GM21381 (cell line): Measurements from ENCODE around the gene C1orf105.

Source experiments
- ATAC-seq: cut with Tn5 transposase; IDR thresholded peaks from one replicate; pipeline ENCODE4 v1.9.1; 2021; ENCODE audit warnings: mild to moderate bottlenecking, moderate library complexity; ENCODE audit not compliant: unreplicated experiment

The C1orf105 gene

DNA sequence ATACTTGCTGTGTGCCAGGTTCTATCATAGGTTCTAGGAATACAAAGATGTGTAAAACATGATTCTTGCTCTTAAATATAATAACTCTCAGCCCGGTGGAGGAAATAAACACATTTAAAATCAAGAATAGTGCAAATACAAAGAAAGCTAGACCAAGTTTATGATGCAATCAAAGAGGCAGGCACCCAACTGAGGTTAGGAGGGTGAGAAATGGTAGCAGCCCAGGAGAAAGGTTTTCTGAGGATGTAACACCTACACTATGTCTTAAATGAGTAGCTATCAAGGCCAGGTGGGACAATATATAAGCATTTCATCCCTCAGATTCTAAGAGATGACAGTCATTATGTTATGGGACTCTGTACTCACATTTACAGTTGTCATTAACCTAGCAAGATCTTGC, 33.1 kb downstream of the C1orf105 start:
- no peak for ATAC-seq

DNA sequence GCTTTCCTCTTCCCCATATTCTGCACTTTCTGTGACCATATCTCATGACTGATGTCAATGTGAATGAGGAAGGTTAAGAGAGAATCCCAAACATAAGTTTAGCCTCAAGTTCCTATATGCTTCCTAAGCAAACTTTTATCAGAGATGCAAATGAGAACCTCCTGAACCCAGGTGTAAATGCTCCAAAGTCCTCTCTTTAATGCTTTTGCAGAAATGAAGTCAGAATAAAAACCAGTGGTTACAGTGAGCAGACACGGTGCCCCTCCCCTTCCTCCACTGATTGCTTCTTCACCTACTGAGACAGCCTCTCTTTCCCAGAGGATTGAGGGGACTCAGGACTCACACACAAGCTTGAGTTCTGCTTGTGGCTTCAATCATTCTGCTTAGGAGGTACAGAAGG, 35.0 kb downstream of the C1orf105 start:
- ATAC-seq = no peak

DNA sequence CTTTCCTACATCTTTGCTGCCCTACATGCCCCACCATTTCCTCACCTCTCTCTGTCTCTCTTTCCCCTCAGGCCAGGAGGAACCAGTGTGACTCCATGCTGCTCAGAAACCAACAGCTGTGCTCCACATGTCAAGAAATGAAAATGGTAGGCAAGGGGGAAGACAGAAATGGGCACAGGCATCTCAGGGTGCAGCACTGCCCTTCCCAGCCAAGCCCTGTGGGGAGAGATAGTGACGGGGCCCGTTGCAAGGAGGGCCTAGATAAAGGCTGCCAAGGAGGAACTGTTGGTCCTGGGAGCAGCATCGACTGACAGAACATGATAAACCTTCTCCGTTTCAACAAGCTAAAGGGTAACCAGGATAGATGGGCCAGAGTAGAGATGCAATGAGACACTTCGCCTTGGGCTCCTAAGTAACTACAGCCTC, 35.9 kb downstream of the C1orf105 start:
- ATAC-seq = no peak

DNA sequence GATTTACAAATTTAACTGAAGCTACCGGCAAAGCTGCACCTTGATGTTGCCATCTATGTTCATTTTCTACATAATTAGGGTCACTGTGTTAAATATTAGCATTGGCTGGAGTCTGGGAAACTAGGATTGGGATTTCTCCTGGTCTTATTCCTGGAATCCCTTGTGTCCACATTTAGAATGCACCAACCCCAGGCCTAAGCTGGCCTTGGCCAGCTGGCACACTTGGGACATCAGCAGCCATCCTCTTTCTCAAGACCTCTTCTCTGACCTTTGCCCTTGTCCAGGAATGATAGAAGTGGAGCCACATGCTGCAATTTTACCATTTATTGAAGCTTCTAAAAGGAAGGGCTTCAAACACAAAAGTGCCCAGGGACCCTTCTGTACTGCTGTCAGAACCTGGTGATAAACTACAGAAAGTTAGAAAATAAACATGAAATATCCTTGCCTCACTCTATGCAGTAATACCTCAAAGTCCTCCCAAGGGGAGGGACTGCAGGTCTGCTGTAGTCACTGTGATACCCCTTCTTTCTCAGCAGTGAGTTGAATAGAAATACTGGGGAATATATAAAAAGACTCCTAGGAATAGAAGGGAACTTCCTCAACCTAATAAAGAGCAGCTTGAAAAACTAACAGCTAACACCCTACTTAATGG, 37.1 kb downstream of the C1orf105 start:
- ATAC-seq = no peak

DNA sequence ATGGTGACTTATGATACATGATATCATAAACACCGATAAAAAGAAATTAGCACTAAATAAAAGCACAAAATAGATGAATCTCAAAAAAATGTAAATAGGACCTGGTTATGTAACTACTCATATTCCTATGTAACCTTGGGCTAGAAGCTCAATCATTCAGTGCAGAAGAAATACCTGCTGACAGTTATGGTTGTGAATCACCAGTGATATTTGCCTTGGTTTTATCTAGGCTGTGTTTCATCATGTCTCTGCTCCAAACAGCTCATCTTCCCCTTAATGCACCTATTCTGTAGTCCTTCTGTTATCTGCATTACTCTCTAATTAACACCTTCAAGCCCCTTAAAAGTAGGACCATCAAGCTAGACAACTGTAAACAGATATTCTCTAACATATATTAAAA, 39.7 kb downstream of the C1orf105 start:
- no peak for ATAC-seq

DNA sequence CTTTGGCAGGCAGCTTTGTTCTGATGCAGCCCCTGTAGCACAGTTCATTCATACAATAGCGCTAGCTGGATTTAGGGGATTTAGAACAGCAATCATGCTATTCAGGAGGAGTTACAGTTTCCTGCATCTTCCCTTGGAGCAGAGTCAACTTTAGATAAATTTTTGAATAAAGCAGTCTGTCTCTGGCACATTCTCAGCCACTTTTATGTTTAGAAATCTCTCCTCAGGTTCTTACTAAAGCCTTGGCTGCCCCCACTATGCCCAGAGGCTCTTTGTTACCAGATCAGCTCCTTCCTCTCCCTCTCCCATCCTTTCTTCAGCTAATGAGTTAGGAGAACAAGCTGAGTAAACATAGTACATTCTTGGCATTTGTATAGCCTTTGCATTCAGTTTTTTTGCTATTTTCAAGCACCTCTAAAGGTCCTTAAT, 40.4 kb downstream of the C1orf105 start:
- ATAC-seq = no peak

DNA sequence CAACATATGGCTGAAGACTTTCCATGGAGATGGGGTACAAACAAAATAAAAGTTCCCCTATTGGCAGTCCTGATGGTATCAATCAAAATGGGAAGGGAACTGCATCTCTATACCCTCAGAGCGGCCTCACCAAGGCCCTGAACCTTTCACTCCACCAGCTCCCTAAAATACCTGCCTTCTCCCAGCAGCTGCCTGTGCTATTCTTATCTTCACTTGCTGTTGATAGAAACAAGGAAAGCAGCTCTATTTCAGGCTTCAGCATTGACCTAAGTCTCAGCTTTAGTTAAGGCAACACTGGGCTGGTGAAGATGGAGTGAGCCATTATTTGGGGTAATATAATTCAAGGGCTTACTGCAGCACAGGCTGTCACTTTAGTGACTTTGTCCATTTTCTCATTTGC, 45.1 kb downstream of the C1orf105 start:
- ATAC-seq = no peak

DNA sequence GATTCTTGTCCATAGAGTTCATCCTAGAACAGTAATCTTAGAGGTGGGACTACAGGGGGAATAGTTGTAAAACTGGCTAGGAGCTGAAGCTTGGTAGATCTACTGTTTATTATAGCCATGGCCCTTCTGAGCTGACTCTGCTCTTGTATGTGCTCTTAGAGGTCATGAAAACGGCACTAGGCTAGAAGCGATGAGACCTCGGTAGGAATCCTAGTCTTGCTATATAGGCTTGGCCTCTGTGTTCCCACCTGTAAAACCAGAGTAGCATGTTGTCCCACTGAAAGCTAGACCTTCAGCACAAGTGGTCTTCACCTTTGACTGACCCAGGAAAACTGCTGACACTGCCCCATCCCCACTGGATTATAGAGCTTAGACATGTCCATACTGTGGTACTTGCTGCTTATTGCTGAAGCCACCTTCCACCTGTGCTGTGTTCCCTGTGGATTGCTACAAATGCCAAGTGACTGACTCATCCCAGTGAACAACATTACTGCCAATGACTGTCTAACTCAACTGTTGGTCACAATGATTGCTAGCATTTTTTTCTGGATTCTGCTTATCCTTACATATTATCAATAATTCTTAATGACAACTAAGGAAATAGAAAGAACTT, 46.4 kb downstream of the C1orf105 start:
- ATAC-seq = no peak

DNA sequence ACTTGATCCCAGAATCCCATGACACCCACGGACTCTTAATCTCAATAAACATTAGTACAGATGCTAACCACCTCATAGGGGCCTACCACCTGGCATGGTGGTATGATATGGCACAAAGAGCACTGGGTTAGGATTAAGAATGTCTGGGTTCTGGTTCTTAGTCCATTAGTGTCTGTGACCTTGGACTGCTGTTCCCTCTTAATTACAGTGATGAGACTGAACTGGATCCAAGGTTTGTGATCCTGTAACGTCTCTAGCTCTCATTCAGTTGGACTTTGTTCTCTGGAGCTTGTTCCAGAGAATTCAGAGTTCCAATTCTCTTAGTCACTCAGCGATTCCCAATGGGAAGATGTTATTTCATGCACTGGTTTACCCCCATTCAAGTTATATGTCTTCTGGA, 47.0 kb downstream of the C1orf105 start:
- no peak for ATAC-seq

DNA sequence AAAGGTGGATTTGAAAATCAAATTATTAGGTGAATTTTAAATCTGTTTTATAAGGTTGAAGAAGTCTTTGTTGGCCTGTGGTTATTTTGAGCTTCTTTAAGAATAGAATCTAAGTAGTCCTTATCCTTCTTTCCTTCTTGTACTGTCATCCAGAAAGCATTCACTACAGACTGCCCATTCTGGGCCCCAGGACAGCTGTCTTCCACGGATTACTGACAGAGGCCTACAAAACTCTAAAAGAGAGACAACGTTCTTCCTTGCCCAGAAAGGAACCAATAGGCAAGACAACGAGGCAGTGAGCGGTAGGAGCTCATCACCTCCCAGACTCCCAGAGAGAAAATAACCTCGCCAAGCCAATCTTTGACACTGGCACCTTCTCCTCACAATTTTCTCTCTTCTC, 47.8 kb downstream of the C1orf105 start:
- no peak for ATAC-seq

DNA sequence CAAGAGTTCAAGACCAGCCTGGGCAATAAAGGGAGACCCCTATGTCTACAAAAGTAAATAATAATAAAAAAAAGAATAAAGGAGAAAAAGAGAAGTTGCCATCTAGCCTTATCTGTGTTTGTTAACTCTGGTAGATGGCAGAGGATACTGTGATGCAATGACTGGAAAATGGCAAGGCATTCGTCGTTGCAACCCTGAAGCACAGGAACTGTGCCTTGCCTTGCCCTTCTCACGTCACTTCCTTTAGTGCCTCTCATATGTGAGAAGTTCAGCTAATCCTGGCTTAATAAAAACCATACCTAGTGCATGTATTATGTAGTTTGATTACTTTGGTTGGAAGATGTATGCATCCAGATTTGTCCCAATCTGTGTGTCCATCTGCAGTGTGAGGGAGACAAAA, 49.2 kb downstream of the C1orf105 start:
- no peak for ATAC-seq

DNA sequence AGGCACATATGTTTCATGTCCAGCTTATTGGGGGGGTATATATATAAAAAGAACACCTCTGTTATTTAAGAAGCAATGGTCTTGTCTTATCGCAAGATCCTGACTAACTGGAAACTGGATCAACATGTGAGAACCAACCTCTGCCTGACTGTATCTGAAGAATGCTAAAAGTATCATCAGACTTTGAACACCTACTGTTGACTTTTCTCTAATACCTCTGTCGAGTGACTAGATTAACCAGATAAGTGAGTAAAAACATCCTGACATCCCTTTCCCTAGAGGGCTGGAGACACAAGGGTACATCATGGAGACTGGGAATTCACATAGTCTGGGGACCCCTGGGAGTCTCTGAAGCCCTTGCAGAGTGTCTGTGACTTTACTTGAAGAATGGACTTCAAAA, 49.7 kb downstream of the C1orf105 start:
- no peak for ATAC-seq

DNA sequence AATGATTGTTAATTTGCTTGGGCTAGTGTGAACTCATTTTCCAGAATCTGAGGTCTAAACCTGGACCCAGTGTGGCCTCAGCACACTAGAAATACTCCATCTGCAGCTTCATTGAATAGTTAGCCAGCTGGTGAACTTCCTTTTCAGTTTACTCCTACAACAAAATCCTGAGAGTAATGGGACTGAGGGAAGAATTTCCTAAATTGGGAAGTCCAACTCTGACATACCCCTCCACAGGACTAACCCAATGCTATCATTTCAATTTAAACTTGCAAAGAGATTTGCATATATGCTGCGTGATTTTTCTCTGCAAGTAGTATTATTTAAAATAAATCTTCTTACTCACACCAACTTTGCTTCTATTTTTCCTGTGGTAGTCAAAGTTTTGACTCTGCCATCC, 51.2 kb downstream of the C1orf105 start:
- no peak for ATAC-seq

DNA sequence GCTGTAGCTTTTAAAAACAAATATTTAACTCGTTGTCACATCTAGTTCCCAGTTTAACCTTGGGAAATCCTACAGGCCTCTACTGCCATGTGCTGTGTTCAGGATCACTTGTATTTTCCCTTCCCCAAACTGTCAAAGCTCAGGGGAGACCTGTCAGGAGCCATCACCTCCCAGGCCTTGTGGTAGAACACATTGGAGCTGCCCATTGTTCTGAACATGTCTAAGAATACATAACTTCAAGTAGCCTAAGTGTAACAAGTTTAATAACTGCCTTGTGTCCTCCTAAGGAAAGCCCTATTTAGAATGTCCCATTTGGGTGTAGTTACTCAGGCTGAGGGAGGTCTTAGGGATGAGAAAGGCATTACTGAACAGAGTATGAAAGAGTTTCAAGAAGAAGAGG, 52.0 kb downstream of the C1orf105 start:
- ATAC-seq = no peak

DNA sequence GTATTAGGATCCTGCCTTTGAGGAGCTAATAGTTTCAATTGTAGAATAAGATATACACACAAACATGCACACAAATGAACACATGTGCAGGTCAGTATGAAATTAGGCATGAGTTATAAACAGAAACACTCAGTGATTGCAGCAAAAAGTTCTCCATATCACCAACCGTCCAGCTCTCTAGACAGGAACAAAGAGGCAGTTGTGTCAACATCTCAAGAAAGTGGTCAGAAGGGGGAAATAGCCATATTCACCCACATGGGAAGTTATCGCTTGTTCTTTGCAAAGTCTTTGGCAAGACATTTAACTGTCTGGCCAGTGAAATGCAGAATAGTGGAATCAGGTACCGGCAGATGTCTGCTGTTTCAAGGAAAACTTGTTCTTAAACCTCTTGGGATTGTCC, 52.8 kb downstream of the C1orf105 start:
- ATAC-seq = no peak

DNA sequence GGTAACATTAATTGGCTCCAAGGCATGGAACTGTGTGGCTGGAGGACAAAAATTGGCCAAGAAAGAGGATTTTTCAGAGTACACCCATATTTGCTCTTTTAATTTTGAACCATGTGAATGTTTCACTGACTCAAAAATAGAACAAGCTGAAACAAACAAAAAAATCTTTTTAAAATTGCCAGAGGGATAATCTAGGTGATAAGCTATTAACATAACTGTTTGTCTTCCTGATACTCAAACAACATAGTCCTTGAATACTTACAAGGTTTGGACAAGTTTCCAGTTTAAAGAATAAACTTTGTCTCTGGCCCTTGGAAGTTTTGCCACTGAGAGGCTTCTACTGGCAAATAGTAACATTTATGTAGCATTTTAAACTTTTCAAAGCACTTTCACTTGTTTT, 53.4 kb downstream of the C1orf105 start:
- ATAC-seq = no peak

DNA sequence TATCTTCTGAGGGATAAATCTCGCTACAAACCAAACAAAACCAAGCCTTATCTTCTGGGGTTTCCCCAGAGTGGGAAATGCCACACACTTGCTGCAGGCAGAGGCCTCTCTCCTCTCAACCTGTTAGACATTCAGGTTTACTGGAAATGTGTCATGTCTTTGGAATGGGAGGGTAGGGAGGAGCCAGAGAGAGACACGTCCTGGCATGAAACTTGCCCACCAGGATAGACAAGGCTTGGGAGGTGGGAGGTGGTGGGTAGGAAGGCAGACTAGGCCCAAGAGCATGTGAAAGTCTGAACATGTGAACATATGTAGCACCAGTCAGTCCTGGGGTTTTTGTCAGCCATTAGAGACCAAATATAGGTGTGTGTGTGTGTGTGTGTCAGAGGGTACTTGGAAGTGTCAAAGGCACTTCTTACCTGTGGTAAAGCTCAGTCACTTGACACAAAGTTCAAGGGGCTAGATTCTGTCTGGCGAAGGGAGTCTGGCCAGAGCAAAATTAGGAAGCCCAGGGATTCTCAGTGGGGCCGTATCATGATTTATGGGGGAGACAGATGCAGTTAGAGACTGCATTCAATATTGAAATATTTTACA, 55.8 kb downstream of the C1orf105 start:
- no peak for ATAC-seq

DNA sequence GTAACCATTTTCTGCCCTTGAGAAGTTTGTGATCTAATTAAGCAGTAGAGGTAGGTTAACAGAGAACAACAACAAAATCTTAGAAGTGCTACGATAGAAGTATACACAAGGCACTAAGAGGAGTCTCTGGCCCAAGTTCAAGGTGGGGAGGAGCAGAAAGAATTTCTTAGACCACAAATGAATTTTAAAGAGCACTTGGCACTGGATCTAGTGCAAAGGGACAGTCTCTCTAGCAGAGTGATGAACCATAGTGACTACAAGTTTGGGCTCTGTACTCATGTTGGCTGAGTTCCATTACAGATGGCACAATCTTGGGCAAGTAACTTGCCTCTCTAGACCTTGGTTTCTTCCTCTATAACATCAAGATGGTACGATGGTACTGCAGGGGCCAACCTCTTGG, 56.7 kb downstream of the C1orf105 start:
- ATAC-seq = no peak

DNA sequence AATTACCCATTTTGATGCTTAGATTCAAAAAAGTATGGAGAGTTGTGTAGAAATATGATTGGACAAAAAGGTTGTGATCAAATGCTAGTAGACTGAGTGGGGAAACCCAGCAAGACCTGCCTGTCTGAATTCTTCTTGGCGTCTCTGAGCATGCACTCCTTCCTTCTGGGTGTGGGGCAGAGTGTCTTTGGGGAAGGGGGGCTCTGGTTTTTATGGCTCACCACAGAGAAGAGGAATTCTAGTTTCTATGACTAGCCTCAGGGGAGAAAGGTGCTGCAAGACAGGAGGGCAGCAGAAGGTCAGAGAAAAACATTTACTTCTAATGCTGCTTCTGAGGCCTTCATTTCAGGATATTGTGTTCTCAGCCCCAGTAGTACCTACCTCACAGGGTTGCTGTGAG, 57.3 kb downstream of the C1orf105 start:
- ATAC-seq = no peak

DNA sequence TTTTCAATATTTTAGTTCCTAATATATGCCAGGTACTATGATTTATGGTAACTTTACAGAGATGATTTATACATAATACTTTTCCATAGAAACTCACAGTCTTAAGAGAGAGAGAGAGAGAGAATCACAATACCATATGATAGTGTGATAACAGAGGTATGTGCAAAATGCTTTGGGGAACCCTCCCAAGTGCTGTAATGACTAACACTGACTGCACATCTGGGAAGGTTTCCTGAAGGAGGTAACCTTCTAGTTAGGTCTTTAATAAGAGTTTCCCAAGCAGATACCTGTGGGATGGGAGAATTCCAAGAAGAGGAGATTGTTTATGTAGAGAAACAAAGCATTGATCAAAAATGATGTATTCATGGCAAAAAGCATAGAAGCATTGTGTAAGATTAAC, 58.0 kb downstream of the C1orf105 start:
- ATAC-seq = no peak

DNA sequence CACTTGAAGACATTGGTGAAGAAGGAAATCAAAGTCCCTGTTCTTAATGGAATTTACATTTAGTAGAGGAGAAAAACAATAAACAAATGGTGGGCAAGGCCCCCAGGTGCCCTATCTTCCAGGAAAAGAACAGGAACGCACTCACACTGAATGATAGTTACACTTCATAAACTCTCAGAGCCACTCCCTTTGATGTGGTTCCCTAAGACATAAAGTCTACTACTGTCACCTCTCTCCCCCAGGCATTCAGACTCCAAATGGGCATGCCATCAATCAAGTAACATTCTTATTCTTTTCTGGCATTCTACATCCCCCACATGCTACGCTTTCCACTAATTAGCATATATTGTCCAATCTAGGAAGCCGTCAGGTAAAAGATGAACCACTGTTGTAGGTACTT, 59.9 kb downstream of the C1orf105 start:
- ATAC-seq = no peak

DNA sequence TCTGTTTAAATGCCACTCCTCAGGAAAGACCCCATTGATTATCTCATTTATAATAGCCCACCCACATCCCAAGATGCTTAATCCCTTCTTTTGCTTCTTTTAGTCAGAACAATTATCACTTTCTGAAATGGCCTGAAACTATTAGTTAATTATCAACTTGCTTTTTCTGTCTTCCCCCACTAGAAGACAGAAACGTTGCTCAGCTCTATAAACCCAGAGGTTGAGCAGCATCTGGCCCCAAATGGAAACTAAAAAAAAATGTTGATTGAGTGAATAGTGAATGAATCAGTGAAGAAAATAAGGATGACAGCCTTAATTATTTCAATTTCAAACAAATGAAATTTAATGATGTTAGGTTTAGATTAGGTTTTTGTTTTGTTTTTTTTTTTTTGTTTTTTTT, 61.6 kb downstream of the C1orf105 start:
- ATAC-seq = no peak

DNA sequence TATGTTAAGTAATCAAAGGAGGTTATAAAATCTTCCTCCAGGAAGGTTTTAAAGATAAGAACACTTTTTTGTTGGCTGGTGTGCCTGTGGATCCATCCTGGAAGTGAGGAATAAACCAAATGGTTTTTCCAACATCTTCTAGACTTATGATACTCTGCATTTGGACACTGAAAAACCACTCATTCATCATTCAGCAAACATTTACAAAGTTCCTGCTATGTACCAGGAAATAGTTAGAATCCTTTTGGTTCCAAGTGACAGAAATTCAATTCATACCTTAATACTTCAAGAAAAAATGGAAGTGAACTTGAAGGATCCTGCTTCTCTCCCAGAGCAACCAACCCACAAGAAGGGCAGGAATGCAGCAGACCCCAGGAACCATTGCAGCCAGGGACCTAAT, 63.0 kb downstream of the C1orf105 start:
- ATAC-seq = no peak
